G401 (cell line): Measurements from ENCODE around the gene ZNF215. TPM values are rescaled to one million over a fixed set of nuclear protein-coding genes. Genes with fewer than 3 reads are reported as not detected.
"Not testable (repeated sequence)": the region's sequence is repeated elsewhere in the genome, so short reads cannot be mapped to it uniquely, and the experiment has no call there.

Experiments
- DNase-seq: peaks from one replicate; pipeline ENCODE4 v3.0.0-alpha.2; 2015; ENCODE audit warnings: low spot score
- in situ Hi-C: cut with HindIII; loops from 2 replicates; pipeline ENCODE4 v1.10.0; 2016; ENCODE audit warnings: low sequenced_read_pairs, mixed read lengths
- total RNA-seq: library from RNA; depleted of rRNA; stranded (reverse); fragments of >200 nt; shearing (Covaris generic); gene quantifications from 2 replicates; pipeline ENCODE4 v1.2.3, GENCODE V29; 2014; rRNA removed

Gene ZNF215
- total RNA-seq: 10.9 and 13.2 TPM in 2 replicates

GRCh38 chr11:6926208-6927029 lies at the start of gene ZNF215:
Gene ZNF215 (plus strand): TSS chr11:6926426. CDS start chr11:6932273, 5,847 bp downstream.
- in situ Hi-C loops: no loop called here
- DNase-seq: peak; percentile 58

- no peak for DNase-seq
- in situ Hi-C loops: no loop called here
Observed at GRCh38 chr11:6876914-6877313, 49.3 kb upstream of the ZNF215 start.

- in situ Hi-C loops: no loop called here
- no peak for DNase-seq
Observed at GRCh38 chr11:6882751-6883150, 43.5 kb upstream of the ZNF215 start.

GRCh38 chr11:6887711-6888110 lies 38.5 kb upstream of the ZNF215 start:
- in situ Hi-C loops, DNase-seq: not testable (repeated sequence)

- in situ Hi-C loops: no loop called here
- DNase-seq: no peak
Observed at GRCh38 chr11:6888830-6889229, 37.4 kb upstream of the ZNF215 start.

GRCh38 chr11:6889835-6890234 lies 36.4 kb upstream of the ZNF215 start:
- in situ Hi-C loops: no loop called here
- DNase-seq: no peak

- DNase-seq: no peak
- in situ Hi-C loops: no loop called here
Observed at GRCh38 chr11:6892400-6892799, 33.8 kb upstream of the ZNF215 start, which contains the start of gene OR2D2. Gene OR2D2 (minus strand): TSS chr11:6892500. CDS start chr11:6892500, 0 bp downstream.

- DNase-seq: no peak
- in situ Hi-C loops: no loop called here
Observed at GRCh38 chr11:6894097-6894496, 32.1 kb upstream of the ZNF215 start.

- in situ Hi-C loops: no loop called here
- DNase-seq: no peak
Observed at GRCh38 chr11:6895010-6895409, 31.2 kb upstream of the ZNF215 start.

GRCh38 chr11:6898911-6899310 lies 27.3 kb upstream of the ZNF215 start:
- in situ Hi-C loops: no loop called here
- DNase-seq: no peak

GRCh38 chr11:6900327-6900999 lies 25.8 kb upstream of the ZNF215 start:
- no peak for DNase-seq
- in situ Hi-C loops: no loop called here

- DNase-seq, in situ Hi-C loops: not testable (repeated sequence)
Observed at GRCh38 chr11:6904804-6905203, 21.4 kb upstream of the ZNF215 start.

GRCh38 chr11:6911378-6911777 lies 14.8 kb upstream of the ZNF215 start:
- no peak for DNase-seq
- in situ Hi-C loops: no loop called here

GRCh38 chr11:6911948-6912347 lies 14.3 kb upstream of the ZNF215 start:
- in situ Hi-C loops: no loop called here
- no peak for DNase-seq

- in situ Hi-C loops: no loop called here
- DNase-seq: no peak
Observed at GRCh38 chr11:6919698-6920097, 6.5 kb upstream of the ZNF215 start.

- in situ Hi-C loops: no loop called here
- no peak for DNase-seq
Observed at GRCh38 chr11:6920702-6921101, 5.5 kb upstream of the ZNF215 start, which contains the start of gene OR2D3. Gene OR2D3 (plus strand): TSS chr11:6921002. CDS start chr11:6921002, 0 bp downstream.

- in situ Hi-C loops: no loop called here
- DNase-seq: no peak
Observed at GRCh38 chr11:6925007-6925577, 1.1 kb upstream of the ZNF215 start.

- in situ Hi-C loops: no loop called here
- DNase-seq: peak; percentile 19
Observed at GRCh38 chr11:6925636-6926207, 504 bp upstream of the ZNF215 start.

GRCh38 chr11:6927030-6927617 lies 898 bp downstream of the ZNF215 start:
- no peak for DNase-seq
- in situ Hi-C loops: no loop called here
